ENCODE results near the gene RALA.

- TF ChIP-seq CTCF (IDR thresholded peaks at IDR 0.05 in 2 of 3, conservative IDR thresholded peaks at IDR 0.05 in 1 of 3; ENCODE audit: control insufficient read depth in 2 of 3, extremely low read depth in 1 of 3, insufficient read depth in 1 of 3, low read depth in 3 of 3, low read length in 3 of 3) (no peak; a peak in 1 of 6 replicates), ATF2 (IDR thresholded peaks at IDR 0.05; ENCODE audit: low read length) (0 out of 2 replicates have a peak, but pooled peaks have one; percentile 18)
Observed at GRCh38 chr7:39624442-39624807, 1.1 kb downstream of the RALA start.
